Ishikawa (cell line): ENCODE measurements around the gene TXNDC11.

Experiments
- CEBPB ChIP-seq: IDR thresholded peaks from 2 replicates; pipeline ENCODE4 v1.6.1; 2012
- CREB1 ChIP-seq: IDR thresholded peaks from 2 replicates; pipeline ENCODE4 v1.6.1; 2012; ENCODE audit warnings: low read depth
- EGR1 ChIP-seq: IDR thresholded peaks from 2 replicates; pipeline ENCODE4 v1.6.1; 2012
- EP300 ChIP-seq: IDR thresholded peaks from 2 replicates; pipeline ENCODE4 v1.6.1; 2012; ENCODE audit warnings: borderline replicate concordance
- FOXM1 ChIP-seq: IDR thresholded peaks from 2 replicates; pipeline ENCODE4 v1.6.1; 2012; ENCODE audit warnings: low read depth, borderline replicate concordance
- NFIC ChIP-seq: IDR thresholded peaks from 2 replicates; pipeline ENCODE4 v1.6.1; 2012
- RAD21 ChIP-seq: IDR thresholded peaks from 2 replicates; pipeline ENCODE4 v1.6.1; 2012; ENCODE audit warnings: low read depth
- TAF1 ChIP-seq: IDR thresholded peaks from 2 replicates; pipeline ENCODE4 v1.6.1; 2012; ENCODE audit warnings: low read depth, mild to moderate bottlenecking
- TCF12 ChIP-seq: IDR thresholded peaks from 2 replicates; pipeline ENCODE4 v1.6.1; 2012; ENCODE audit warnings: low read depth
- TEAD4 ChIP-seq: IDR thresholded peaks from 2 replicates; pipeline ENCODE4 v1.6.1; 2012
- YY1 ChIP-seq: IDR thresholded peaks from 2 replicates; pipeline ENCODE4 v1.6.1; 2012; ENCODE audit warnings: low read depth
- ZBTB7A ChIP-seq: IDR thresholded peaks from 2 replicates; pipeline ENCODE4 v1.6.1; 2012; ENCODE audit warnings: low read depth
- TF ChIP-seq, protein P1 (sequence below): IDR thresholded peaks from 2 replicates; pipeline ENCODE4 v1.6.1; 2012
- TF ChIP-seq, protein P2 (sequence below): IDR thresholded peaks from 2 replicates; pipeline ENCODE4 v1.6.1; 2012; ENCODE audit warnings: low read depth, mild to moderate bottlenecking
- TF ChIP-seq, protein P3 (sequence below): IDR thresholded peaks from 2 replicates; pipeline ENCODE4 v1.6.1; 2012

TXNDC11 gene

DNA sequence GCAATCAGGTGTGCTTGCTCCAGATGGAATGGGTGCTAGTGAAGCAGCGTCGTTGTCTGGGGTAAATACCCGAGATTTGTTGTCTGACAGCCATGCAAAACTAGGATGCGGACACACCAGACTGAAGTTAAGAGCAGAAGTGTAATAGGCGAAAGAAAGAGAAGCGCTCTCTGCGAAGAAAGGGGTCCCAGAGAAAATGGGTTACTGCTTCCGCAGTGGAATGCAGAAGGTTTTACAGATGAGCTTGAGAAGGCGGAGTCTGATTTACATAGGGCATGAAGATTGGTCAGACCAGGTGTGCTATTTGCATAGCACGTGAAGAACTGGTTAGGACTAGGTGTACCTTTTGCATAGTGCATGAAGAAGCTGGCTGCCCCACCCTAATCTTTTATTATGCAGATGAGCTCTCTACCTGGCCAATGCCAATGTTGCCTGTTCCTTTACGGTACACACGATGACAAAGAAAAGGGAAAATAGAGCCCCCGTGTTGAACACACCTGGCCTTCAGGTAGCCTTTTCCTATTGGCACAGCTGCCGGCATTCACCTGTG, 106.4 kb downstream of the TXNDC11 start:
- TF ChIP-seq TEAD4 = peak; percentile 58
- 0 out of 2 replicates have a peak, but pooled peaks have one; percentile 33 for TF ChIP-seq TCF12
- no peak for TF ChIP-seq RAD21
- no peak for TF ChIP-seq EP300
- TF ChIP-seq, protein P1, sequence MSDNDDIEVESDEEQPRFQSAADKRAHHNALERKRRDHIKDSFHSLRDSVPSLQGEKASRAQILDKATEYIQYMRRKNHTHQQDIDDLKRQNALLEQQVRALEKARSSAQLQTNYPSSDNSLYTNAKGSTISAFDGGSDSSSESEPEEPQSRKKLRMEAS = peak; percentile 59
- TF ChIP-seq, protein P2, sequence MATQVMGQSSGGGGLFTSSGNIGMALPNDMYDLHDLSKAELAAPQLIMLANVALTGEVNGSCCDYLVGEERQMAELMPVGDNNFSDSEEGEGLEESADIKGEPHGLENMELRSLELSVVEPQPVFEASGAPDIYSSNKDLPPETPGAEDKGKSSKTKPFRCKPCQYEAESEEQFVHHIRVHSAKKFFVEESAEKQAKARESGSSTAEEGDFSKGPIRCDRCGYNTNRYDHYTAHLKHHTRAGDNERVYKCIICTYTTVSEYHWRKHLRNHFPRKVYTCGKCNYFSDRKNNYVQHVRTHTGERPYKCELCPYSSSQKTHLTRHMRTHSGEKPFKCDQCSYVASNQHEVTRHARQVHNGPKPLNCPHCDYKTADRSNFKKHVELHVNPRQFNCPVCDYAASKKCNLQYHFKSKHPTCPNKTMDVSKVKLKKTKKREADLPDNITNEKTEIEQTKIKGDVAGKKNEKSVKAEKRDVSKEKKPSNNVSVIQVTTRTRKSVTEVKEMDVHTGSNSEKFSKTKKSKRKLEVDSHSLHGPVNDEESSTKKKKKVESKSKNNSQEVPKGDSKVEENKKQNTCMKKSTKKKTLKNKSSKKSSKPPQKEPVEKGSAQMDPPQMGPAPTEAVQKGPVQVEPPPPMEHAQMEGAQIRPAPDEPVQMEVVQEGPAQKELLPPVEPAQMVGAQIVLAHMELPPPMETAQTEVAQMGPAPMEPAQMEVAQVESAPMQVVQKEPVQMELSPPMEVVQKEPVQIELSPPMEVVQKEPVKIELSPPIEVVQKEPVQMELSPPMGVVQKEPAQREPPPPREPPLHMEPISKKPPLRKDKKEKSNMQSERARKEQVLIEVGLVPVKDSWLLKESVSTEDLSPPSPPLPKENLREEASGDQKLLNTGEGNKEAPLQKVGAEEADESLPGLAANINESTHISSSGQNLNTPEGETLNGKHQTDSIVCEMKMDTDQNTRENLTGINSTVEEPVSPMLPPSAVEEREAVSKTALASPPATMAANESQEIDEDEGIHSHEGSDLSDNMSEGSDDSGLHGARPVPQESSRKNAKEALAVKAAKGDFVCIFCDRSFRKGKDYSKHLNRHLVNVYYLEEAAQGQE = no peak
- TF ChIP-seq, protein P3, sequence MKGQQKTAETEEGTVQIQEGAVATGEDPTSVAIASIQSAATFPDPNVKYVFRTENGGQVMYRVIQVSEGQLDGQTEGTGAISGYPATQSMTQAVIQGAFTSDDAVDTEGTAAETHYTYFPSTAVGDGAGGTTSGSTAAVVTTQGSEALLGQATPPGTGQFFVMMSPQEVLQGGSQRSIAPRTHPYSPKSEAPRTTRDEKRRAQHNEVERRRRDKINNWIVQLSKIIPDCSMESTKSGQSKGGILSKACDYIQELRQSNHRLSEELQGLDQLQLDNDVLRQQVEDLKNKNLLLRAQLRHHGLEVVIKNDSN = peak; percentile 73
- 0 out of 2 replicates have a peak, but pooled peaks have one; percentile 84 for TF ChIP-seq ZBTB7A
- peak; percentile 55; the same call in 1 of the 2 replicates for TF ChIP-seq TAF1

DNA sequence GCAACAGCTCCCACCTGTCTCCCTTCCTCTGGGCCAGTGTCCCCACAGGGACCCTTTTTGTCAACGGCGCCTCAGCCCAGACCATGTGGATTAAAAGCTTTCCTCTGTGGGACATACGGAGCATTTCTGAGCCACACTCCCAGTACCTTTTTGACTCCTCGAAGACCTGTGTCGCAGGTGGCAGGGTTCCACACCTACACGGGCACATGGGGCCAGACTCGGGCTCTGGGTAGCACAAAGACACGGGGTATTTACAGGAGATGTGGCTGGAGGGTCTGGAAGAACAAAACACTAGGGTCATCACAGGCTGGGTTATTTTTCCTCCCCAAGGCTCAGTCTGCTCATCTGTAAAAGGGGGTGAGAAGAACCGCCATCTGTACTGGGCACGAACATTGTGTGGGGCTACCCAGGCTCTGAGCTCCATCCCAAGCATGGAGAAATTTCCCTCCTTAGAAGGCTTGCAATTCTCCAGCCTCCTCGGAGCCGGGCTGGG, 106.9 kb downstream of the TXNDC11 start:
- no peak for TF ChIP-seq TCF12
- TF ChIP-seq, protein P2 = no peak
- TF ChIP-seq EGR1 = no peak
- no peak for TF ChIP-seq TEAD4
- TF ChIP-seq, protein P3 = no peak
- TF ChIP-seq ZBTB7A = no peak; the same call in 1 of the 2 replicates
- TF ChIP-seq NFIC = no peak
- TF ChIP-seq CREB1 = no peak
- TF ChIP-seq EP300 = no peak
- TF ChIP-seq RAD21 = no peak
- no peak for TF ChIP-seq CEBPB
- TF ChIP-seq, protein P1 = no peak
- TF ChIP-seq FOXM1 = no peak

DNA sequence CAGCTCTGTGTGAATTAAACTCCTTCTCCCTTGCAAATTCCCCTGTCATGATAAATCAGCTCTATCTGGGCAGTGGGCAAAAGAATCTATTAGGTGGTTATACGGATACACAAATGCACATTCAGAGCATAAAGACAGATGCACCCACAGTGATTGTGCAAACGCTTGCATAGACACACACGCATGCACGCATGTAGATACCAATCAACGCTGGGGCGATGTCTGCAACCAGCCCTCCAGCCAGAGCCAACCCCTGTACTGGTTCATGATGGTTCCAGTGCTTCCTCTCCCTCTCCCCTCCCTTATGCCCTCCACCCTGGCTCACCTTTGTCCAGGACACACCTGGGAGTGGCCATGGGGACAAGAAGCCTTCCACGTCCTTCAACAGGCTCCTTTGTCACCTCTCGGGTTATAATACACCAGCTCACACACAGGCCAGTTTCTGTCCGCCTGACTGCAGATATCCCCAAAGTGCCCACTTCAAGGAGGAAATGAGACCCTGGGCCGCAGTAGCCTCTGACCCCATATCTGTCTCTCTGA, 107.5 kb downstream of the TXNDC11 start:
- no peak for TF ChIP-seq YY1
- no peak for TF ChIP-seq RAD21
- TF ChIP-seq, protein P1 = no peak
- no peak for TF ChIP-seq CREB1
- TF ChIP-seq NFIC = no peak

DNA sequence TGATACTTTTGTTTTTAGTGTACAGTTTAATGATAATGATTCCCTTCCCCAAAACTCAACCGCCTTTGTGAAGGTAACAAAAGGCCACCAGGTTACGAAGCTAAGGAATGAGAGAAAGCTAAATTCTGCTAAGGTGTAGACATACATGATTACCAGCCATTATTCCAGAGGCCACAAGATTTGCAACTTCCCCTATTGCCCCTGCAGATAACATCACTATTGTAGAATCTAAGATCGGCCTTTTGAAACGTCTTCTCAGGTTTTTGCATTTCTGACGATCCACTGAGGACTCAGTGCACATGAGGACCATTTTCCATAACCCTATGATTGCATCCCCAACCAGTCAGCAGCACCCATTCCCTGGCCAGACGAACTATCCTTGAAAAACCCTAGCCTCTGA, 108.3 kb downstream of the TXNDC11 start:
- TF ChIP-seq, protein P2 = no peak
- no peak for TF ChIP-seq CEBPB
- no peak for TF ChIP-seq TCF12
- TF ChIP-seq, protein P3 = no peak
- TF ChIP-seq ZBTB7A = no peak
- TF ChIP-seq EGR1 = no peak
- TF ChIP-seq, protein P1 = no peak
- no peak for TF ChIP-seq NFIC
- TF ChIP-seq CREB1 = no peak
- TF ChIP-seq RAD21 = no peak
